ENCODE results near the gene GJD4. TPM values are rescaled to one million over a fixed set of nuclear protein-coding genes. Genes with fewer than 3 reads are reported as not detected.

Gene GJD4
- total RNA-seq, 4 donors from 2014 or later = not detected

DNA sequence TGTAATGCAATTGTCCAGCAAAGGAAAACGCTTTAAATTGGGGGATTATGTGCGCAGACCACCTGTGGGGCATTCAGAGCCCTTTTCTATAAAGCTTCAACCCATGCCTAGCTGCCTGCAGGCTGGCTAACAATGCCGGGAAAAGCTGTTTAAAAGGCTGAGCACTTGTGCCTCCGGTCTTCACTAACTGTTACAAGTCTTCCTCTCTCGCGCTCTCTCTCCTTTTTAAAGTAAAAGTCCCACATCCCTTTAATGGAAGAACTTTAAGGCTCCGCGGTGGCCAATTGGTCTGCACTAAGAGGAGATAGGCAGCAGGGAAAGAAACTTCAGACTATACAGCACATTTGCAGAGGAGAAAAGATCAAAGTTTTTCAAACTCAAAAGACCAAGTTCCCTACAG is 32.3 kb downstream of the GJD4 start:
- Histone ChIP-seq H3K27ac (no peak overlapping the region), H3K9me3 (no peaks in the 10 kb centered on the region), H3K4me1 (peaks cover 5 to 32% (median 12%) of the 10 kb centered on the region in 3 donors), H3K27me3 (peaks cover 0 to 49% (median 0%) of the 10 kb centered on the region in 4 donors), H3K4me3 (no peak overlapping the region), H3K36me3 (no peaks in the 10 kb centered on the region)
- DNase-seq = no peak
- WGBS, 2 donors = 63 to 71% methylated on average over 8 of the region's 8 CpGs
- TF ChIP-seq, protein P1, sequence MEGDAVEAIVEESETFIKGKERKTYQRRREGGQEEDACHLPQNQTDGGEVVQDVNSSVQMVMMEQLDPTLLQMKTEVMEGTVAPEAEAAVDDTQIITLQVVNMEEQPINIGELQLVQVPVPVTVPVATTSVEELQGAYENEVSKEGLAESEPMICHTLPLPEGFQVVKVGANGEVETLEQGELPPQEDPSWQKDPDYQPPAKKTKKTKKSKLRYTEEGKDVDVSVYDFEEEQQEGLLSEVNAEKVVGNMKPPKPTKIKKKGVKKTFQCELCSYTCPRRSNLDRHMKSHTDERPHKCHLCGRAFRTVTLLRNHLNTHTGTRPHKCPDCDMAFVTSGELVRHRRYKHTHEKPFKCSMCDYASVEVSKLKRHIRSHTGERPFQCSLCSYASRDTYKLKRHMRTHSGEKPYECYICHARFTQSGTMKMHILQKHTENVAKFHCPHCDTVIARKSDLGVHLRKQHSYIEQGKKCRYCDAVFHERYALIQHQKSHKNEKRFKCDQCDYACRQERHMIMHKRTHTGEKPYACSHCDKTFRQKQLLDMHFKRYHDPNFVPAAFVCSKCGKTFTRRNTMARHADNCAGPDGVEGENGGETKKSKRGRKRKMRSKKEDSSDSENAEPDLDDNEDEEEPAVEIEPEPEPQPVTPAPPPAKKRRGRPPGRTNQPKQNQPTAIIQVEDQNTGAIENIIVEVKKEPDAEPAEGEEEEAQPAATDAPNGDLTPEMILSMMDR (IDR thresholded peaks at IDR 0.05) = no peak
- TF ChIP-seq POLR2A (IDR thresholded peaks at IDR 0.05) = no peak
- intact Hi-C loops (cut with DNase I) = loop anchor here (10.0 kb wide), 2 partner anchors 1137 to 1247 kb away; no protein-coding TSS in a partner anchor

DNA sequence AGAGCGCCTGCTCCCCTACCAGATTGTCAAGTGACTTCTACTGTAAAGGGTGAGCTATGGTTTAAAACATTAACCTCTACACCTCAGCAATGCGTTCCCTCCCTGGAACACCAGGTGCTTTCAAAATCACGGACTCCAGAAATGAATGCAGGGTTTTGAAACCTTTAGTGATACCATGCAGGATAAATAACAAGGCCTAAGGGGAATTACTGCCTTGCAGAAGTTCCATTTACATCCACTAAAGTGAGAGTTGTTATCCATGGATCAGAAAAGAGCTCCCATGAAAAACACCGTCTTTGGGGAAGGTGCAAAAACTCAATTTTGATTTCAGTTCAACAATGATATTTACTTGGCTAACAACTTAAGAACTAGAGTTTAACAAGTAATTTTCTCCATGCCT is 33.0 kb downstream of the GJD4 start:
- Histone ChIP-seq H3K27ac (no peak overlapping the region), H3K4me1 (peaks cover 10 to 39% (median 18%) of the 10 kb centered on the region in 3 donors), H3K4me3 (no peak overlapping the region), H3K27me3 (peaks cover 0 to 50% (median 0%) of the 10 kb centered on the region in 4 donors), H3K9me3 (no peaks in the 10 kb centered on the region), H3K36me3 (no peaks in the 10 kb centered on the region)
- no peak for TF ChIP-seq POLR2A (IDR thresholded peaks at IDR 0.05)
- TF ChIP-seq, protein P1 (IDR thresholded peaks at IDR 0.05) = no peak
- DNase-seq = no peak
- WGBS, 2 donors = 76 to 89% methylated on average over 4 of the region's 4 CpGs
- intact Hi-C loops (cut with DNase I) = loop anchor here (10.0 kb wide), 2 partner anchors 1137 to 1247 kb away; no protein-coding TSS in a partner anchor

DNA sequence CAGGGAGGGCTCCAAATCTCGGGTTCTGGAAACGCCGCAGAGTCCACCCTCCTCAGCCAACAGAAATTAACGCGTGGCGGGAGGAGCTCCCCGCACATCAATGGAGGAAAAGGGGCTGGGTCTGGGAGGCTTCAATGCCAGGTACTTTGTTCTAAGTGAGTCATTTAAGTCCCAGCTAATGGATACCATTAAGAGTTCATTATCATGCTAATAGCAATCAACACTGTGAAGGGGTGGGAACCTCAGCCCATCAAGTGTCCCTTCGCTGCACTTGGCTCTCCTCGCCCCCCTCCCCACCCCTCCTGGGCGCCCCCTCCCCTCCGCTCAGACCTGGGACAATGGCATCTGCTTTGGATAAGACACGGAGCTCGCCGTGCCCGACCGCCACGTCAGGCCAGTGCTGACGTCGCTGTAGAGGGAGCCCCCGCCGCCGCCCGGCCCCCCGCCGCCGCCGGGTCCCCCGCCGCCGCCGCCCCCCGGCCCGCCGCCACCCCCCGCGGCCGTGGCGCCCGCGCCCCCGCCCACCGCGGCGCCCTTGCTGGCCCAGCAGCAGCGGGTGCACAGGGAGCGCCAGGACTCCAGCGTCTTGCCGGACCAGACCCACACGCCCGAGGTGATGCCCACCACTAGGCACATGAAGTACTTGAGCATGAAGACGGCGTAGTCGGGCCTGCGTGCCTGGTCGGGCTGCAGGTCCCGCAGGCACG is 34.0 kb downstream of the GJD4 start:
- H3K27ac ChIP-seq = no peak overlapping the region
- DNase-seq = no peak
- H3K4me1 ChIP-seq = peaks cover 13 to 50% (median 26%) of the 10 kb centered on the region in 3 donors
- H3K27me3 ChIP-seq = peaks cover 0 to 60% (median 0%) of the 10 kb centered on the region in 4 donors
- 45 to 52% methylated on average over 3 to 12 of the region's 57 CpGs for WGBS, 2 donors
- peak overlapping the region in 3 of 4 donors; percentile 42 to 85 (median 69) for H3K4me3 ChIP-seq
- TF ChIP-seq POLR2A (IDR thresholded peaks at IDR 0.05) = no peak
- TF ChIP-seq, protein P1 (IDR thresholded peaks at IDR 0.05) = no peak
- no peaks in the 10 kb centered on the region for H3K9me3 ChIP-seq
- H3K36me3 ChIP-seq = no peaks in the 10 kb centered on the region
- intact Hi-C loops (cut with DNase I) = loop anchor here (10.0 kb wide), 2 partner anchors 1136 to 1246 kb away; no protein-coding TSS in a partner anchor

DNA sequence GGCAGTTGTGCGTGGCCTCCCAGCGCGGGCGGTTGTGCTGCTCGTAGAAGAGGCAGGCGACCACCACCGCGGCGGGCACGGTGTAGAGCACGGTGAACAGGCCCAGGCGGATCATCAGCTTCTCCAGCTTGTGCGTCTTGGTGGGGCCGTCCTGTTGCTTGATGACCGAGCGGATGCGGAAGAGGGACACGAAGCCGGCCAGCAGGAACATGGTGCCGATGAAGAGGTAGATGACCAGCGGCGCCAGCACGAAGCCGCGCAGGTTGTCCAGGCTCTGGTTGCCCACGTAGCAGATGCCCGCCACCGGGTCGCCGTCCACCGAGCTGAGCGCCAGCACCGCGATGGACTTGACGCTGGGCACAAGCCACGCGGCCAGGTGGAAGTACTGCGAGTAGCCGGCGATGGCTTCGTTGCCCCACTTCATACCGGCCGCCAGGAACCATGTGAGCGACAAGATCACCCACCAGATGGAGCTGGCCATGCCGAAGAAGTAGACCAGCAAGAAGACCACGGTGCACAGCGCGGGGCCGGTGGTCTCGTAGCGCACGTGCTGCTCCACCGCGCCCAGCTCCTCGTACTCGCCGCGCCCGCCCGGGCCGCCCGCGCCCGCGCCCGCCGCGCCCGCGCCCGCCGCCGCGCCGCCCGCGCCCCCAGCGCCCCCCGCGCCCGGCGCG is 34.7 kb downstream of the GJD4 start:
- TF ChIP-seq, protein P1 (IDR thresholded peaks at IDR 0.05) = no peak
- no peak for TF ChIP-seq POLR2A (IDR thresholded peaks at IDR 0.05)
- peaks cover 0 to 65% (median 0%) of the 10 kb centered on the region in 4 donors for H3K27me3 ChIP-seq
- WGBS, 2 donors = 23 to 44% methylated on average over 5 to 6 of the region's 83 CpGs
- H3K27ac ChIP-seq = no peak overlapping the region
- no peak for DNase-seq
- intact Hi-C loops (cut with DNase I) = loop anchor here (10.0 kb wide), 2 partner anchors 1135 to 1245 kb away; no protein-coding TSS in a partner anchor
- no peaks in the 10 kb centered on the region for H3K36me3 ChIP-seq
- peak overlapping the region; percentile 25 to 85 (median 56) for H3K4me3 ChIP-seq
- H3K4me1 ChIP-seq = peaks cover 13 to 53% (median 26%) of the 10 kb centered on the region in 3 donors
- no peaks in the 10 kb centered on the region for H3K9me3 ChIP-seq

DNA sequence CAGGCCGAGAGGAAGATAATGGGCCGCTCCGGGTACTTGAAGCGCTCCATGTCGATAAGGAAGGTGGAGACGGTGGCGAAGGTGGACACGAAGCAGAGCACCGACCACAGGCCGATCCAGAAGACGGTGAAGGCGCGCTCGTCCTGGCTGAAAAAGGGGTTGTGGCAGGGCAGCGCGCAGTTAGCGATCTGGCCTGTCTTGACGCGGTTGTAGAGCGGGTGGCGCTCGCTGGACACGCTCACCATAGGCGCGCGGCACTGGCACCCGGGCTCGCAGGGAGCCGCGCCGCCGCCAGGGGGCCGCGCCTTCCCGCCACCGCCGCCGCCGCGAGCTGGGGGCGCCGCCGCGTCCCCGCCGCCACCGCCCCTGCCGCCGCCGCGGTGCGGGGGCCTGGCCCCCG is 35.3 kb downstream of the GJD4 start:
- intact Hi-C loops (cut with DNase I) = no loop called here
- Histone ChIP-seq H3K27ac (no peak overlapping the region), H3K4me1 (peaks cover 13 to 50% (median 26%) of the 10 kb centered on the region in 3 donors), H3K36me3 (no peaks in the 10 kb centered on the region), H3K9me3 (no peaks in the 10 kb centered on the region), H3K4me3 (peak overlapping the region; percentile 25 to 85 (median 56)), H3K27me3 (peaks cover 0 to 65% (median 0%) of the 10 kb centered on the region in 4 donors)
- 2% methylated on average over 20 of the region's 53 CpGs; no CpG with 5 or more reads in 1 of the 2 donors for WGBS, 2 donors
- no peak for TF ChIP-seq POLR2A (IDR thresholded peaks at IDR 0.05)
- TF ChIP-seq, protein P1 (IDR thresholded peaks at IDR 0.05) = peak in 5 of 6 experiments; percentile 32 to 60 (median 50)
- DNase-seq = no peak

Data from esophagus squamous epithelium (tissue), 5 donors.